Adrenal gland (tissue), 12 donors: Measurements from ENCODE around the gene MPHOSPH10. TPM values are rescaled to one million over a fixed set of nuclear protein-coding genes. Genes with fewer than 3 reads are reported as not detected.

Experiments used
- DNase-seq, 7 donors: peaks; one replicate each; pipeline ENCODE4 v3.0.0-alpha.2; 2019 to 2020
- H3K27ac ChIP-seq, 5 donors: fragments of 200-600 bp; sonication (generic) in 4 of 5; 1 replicate in 3 of 5; 2 replicates in 2 of 5; pipeline versions ENCODE4 v1.5.1 to v1.8.0; 2016 to 2020; ENCODE audit warnings: mild to moderate bottlenecking in 1 of 5
- H3K27me3 ChIP-seq: fragments of 200-600 bp; 2 replicates; pipeline ENCODE4 v1.8.0; 2021
- H3K36me3 ChIP-seq, 2 donors: fragments of 200-600 bp; replicated peaks in 1 of 2; 1 replicate in 1 of 2; 2 replicates in 1 of 2; pipeline versions ENCODE4 v1.5.1 to v1.8.0; 2018 to 2022
- H3K4me1 ChIP-seq, 2 donors: fragments of 200-600 bp; replicated peaks in 1 of 2; 1 replicate in 1 of 2; 2 replicates in 1 of 2; pipeline versions ENCODE4 v1.5.1 to v1.8.0; 2018 to 2021
- H3K4me3 ChIP-seq, 4 donors: fragments of 200-600 bp; sonication (generic) in 3 of 4; one replicate each; pipeline ENCODE4 v1.5.1; 2016 to 2018
- H3K9me3 ChIP-seq, 3 donors: fragments of 200-600 bp; sonication (generic) in 1 of 3; replicated peaks in 1 of 3; 1 replicate in 2 of 3; 2 replicates in 1 of 3; pipeline versions ENCODE4 v1.5.1 to v1.8.0; 2016 to 2021
- POLR2A ChIP-seq, 2 donors: fragments of 450-650 bp; IDR thresholded peaks; one replicate each; pipeline ENCODE4 v1.6.1; 2017; ENCODE audit warnings: antibody characterized with exemption in 2 of 2, mild to moderate bottlenecking in 2 of 2, moderate library complexity in 1 of 2
- WGBS, 4 donors: extraction: QIAGEN DNeasy Blood & Tissue Kit in 2 of 4; methylation state at CpG; one replicate each; pipeline versions ENCODE4 v1.1.5 to v1.1.7; 2013 to 2017; 5-methylcytosine and 5-hydroxymethylcytosine counted together
- intact Hi-C, 2 donors: fragments of 100-400 bp; cut with DNase I; formaldehyde crosslinking; loops; one replicate each; pipeline versions ENCODE4 v1.14.1 to v1.15.0; 2022 to 2023
- polyA plus RNA-seq, 3 donors: library from polyadenylated mRNA; stranded (reverse); fragments of 200-250 nt in 2 of 3; fragments of 350-450 nt in 1 of 3; fragmentation: Illumina TruSeq in 1 of 3; extraction: RNeasy Lipid Tissue Mini Kit (QIAGEN cat#74804) in 1 of 3; gene quantifications; one replicate each; pipeline ENCODE4 v1.2.3, GENCODE V29; 2013 to 2014
- total RNA-seq, 9 donors: library from RNA; depleted of rRNA in 4 of 9; stranded (reverse); fragments of >200 nt in 4 of 9; fragments of 120-200 nt in 1 of 9; fragmentation: NEBNext Ultra II Directional in 1 of 9; extraction: Animal tissue kit (Norgen Biotek cat#: 25700) in 1 of 9; gene quantifications; one replicate each; pipeline versions ENCODE4 v1.1.0 to v1.2.4, GENCODE V29; 2013 to 2023
- TF ChIP-seq, protein P1 (sequence below), 6 experiments: fragments of 450-650 bp in 4 of 6; fragments of 200-600 bp in 2 of 6; sonication (generic) in 1 of 6; IDR thresholded peaks; 1 replicate in 5 of 6; 2 replicates in 1 of 6; pipeline versions ENCODE4 v1.5.1 to v1.8.0; 2016 to 2021; ENCODE audit warnings: antibody characterized with exemption in 6 of 6, mild to moderate bottlenecking in 2 of 6, moderate library complexity in 1 of 6
- donor health status: healthy with polysubstance abuse.
- donor health status: Bipolar disorder and iron deficiency.
- donor health status: DM: yes; HTN: yes; CAD: no.
- donor health status: DM: no; HTN: no; CAD: no.
- donor health status: DM: no; HTN: no; CAD: no.
- donor health status: DM: yes; HTN: yes; CAD: no.

MPHOSPH10 gene
- total and polyA plus RNA-seq, 12 donors: 9.4 to 62.1 (median 28.8) TPM

- no peaks in the 10 kb centered on the region for H3K4me1 ChIP-seq
- TF ChIP-seq POLR2A (IDR thresholded peaks at IDR 0.05): no peak
- TF ChIP-seq, protein P1, sequence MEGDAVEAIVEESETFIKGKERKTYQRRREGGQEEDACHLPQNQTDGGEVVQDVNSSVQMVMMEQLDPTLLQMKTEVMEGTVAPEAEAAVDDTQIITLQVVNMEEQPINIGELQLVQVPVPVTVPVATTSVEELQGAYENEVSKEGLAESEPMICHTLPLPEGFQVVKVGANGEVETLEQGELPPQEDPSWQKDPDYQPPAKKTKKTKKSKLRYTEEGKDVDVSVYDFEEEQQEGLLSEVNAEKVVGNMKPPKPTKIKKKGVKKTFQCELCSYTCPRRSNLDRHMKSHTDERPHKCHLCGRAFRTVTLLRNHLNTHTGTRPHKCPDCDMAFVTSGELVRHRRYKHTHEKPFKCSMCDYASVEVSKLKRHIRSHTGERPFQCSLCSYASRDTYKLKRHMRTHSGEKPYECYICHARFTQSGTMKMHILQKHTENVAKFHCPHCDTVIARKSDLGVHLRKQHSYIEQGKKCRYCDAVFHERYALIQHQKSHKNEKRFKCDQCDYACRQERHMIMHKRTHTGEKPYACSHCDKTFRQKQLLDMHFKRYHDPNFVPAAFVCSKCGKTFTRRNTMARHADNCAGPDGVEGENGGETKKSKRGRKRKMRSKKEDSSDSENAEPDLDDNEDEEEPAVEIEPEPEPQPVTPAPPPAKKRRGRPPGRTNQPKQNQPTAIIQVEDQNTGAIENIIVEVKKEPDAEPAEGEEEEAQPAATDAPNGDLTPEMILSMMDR (IDR thresholded peaks at IDR 0.05): no peak
- no peaks in the 10 kb centered on the region for H3K27me3 ChIP-seq
- intact Hi-C loops: no loop called here
- H3K4me3 ChIP-seq: no peak overlapping the region
- H3K27ac ChIP-seq: no peak overlapping the region
- no peak for DNase-seq
- peaks cover 0 to 12% of the 10 kb centered on the region in 2 donors for H3K36me3 ChIP-seq
- WGBS, 4 donors: 76 to 95% (median 85%) methylated on average over 8 of the region's 8 CpGs
- no peaks in the 10 kb centered on the region for H3K9me3 ChIP-seq
Observed at GRCh38 chr2:71154279-71154678, 23.8 kb downstream of the MPHOSPH10 start.

DNA sequence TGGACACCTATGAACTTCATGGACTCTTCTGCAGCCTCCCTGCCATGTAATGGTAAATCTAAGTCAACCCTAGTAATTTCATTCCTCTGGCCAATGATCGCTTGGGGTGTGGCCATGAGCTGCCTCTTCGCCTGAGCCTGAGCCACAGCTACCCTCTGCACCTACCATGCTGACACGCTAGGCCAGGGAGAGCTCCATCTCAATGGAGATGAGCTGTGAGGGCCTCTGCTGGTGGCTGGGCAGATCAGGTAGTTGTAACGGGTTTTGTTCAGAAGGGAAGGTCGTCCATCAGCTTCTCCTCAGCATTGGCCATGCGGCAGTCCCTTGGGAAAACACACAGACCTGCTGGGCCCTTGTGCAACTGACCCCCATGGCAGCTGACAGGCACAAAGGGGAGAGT, 24.4 kb downstream of the MPHOSPH10 start:
- H3K9me3 ChIP-seq: no peaks in the 10 kb centered on the region
- no peaks in the 10 kb centered on the region for H3K27me3 ChIP-seq
- no peak overlapping the region for H3K4me3 ChIP-seq
- no peak for DNase-seq
- H3K36me3 ChIP-seq: peaks cover 0 to 7% of the 10 kb centered on the region in 2 donors
- 48 to 76% (median 64%) methylated on average over 6 of the region's 6 CpGs for WGBS, 4 donors
- TF ChIP-seq POLR2A (IDR thresholded peaks at IDR 0.05): no peak
- TF ChIP-seq, protein P1 (IDR thresholded peaks at IDR 0.05): no peak
- H3K27ac ChIP-seq: no peak overlapping the region
- no peaks in the 10 kb centered on the region for H3K4me1 ChIP-seq
- intact Hi-C loops: no loop called here

- no peaks in the 10 kb centered on the region for H3K9me3 ChIP-seq
- intact Hi-C loops: no loop called here
- WGBS, 4 donors: 82 to 88% (median 85%) methylated on average over 4 of the region's 4 CpGs
- H3K27me3 ChIP-seq: no peaks in the 10 kb centered on the region
- no peak overlapping the region for H3K27ac ChIP-seq
- H3K4me3 ChIP-seq: no peak overlapping the region
- no peaks in the 10 kb centered on the region for H3K36me3 ChIP-seq
- no peaks in the 10 kb centered on the region for H3K4me1 ChIP-seq
- DNase-seq: no peak
- TF ChIP-seq POLR2A (IDR thresholded peaks at IDR 0.05): no peak
- TF ChIP-seq, protein P1 (IDR thresholded peaks at IDR 0.05): no peak
Observed at GRCh38 chr2:71155846-71156245, 25.4 kb downstream of the MPHOSPH10 start.

GRCh38 chr2:71156573-71156972, 26.1 kb downstream of the MPHOSPH10 start:
- H3K27ac ChIP-seq: no peak overlapping the region
- no peaks in the 10 kb centered on the region for H3K4me1 ChIP-seq
- intact Hi-C loops: no loop called here
- H3K9me3 ChIP-seq: no peaks in the 10 kb centered on the region
- H3K4me3 ChIP-seq: no peak overlapping the region
- 40 to 60% (median 47%) methylated on average over 1 to 6 of the region's 6 CpGs for WGBS, 4 donors
- no peaks in the 10 kb centered on the region for H3K36me3 ChIP-seq
- no peaks in the 10 kb centered on the region for H3K27me3 ChIP-seq
- DNase-seq: no peak
- TF ChIP-seq, protein P1 (IDR thresholded peaks at IDR 0.05): no peak
- no peak for TF ChIP-seq POLR2A (IDR thresholded peaks at IDR 0.05)
